ENCODE results near the gene TMEM254.

DNA sequence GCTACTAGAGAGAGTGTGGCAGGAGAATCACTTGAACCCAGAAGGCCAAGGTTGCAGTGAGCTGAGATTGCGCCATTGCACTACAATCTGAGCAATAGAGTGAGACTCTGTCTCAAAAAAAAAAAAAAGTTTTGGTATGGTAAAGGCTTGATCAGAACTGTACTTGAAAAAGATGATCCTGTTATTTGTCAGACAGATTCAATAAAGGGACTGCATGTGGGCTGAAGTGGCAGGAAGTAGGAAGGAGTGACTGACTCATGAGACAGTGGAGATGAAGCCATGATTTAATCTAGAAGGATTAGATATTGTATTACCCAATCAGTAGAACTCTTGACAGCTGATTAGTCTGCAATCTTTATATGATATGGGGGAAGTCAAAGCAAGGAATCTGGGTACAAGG lies 2.7 kb upstream of the TMEM254 start:
- TF ChIP-seq, protein P1, sequence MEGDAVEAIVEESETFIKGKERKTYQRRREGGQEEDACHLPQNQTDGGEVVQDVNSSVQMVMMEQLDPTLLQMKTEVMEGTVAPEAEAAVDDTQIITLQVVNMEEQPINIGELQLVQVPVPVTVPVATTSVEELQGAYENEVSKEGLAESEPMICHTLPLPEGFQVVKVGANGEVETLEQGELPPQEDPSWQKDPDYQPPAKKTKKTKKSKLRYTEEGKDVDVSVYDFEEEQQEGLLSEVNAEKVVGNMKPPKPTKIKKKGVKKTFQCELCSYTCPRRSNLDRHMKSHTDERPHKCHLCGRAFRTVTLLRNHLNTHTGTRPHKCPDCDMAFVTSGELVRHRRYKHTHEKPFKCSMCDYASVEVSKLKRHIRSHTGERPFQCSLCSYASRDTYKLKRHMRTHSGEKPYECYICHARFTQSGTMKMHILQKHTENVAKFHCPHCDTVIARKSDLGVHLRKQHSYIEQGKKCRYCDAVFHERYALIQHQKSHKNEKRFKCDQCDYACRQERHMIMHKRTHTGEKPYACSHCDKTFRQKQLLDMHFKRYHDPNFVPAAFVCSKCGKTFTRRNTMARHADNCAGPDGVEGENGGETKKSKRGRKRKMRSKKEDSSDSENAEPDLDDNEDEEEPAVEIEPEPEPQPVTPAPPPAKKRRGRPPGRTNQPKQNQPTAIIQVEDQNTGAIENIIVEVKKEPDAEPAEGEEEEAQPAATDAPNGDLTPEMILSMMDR (IDR thresholded peaks at IDR 0.05) = no peak
- TF ChIP-seq POLR2A (IDR thresholded peaks at IDR 0.05) = no peak

All from body of pancreas (tissue), 4 donors.